Measurements from ENCODE around the gene SRSF12.

Gene SRSF12

DNA sequence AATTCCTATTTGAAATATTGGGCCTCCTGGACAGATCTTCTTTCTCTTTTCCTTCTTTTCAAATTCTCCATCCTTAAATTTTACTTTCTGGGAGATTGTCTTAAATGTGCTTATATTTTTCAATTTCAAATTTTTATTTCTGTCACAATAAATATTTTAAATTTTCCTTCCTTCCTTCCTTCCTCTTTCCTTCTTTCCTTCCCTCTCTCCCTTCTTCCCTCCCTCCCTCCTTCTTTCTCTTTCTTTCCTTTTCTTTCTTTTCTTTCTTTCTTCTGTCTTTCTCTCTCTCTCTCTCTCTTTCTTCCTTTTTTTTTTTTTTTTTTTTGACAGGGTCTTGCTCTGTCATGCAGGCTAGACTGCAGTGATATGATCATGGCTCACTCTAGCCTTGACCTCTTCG, 54.0 kb downstream of the SRSF12 start:
- DNase-seq (ENCODE audit: low read depth) = no peak
- TF ChIP-seq, protein P1, sequence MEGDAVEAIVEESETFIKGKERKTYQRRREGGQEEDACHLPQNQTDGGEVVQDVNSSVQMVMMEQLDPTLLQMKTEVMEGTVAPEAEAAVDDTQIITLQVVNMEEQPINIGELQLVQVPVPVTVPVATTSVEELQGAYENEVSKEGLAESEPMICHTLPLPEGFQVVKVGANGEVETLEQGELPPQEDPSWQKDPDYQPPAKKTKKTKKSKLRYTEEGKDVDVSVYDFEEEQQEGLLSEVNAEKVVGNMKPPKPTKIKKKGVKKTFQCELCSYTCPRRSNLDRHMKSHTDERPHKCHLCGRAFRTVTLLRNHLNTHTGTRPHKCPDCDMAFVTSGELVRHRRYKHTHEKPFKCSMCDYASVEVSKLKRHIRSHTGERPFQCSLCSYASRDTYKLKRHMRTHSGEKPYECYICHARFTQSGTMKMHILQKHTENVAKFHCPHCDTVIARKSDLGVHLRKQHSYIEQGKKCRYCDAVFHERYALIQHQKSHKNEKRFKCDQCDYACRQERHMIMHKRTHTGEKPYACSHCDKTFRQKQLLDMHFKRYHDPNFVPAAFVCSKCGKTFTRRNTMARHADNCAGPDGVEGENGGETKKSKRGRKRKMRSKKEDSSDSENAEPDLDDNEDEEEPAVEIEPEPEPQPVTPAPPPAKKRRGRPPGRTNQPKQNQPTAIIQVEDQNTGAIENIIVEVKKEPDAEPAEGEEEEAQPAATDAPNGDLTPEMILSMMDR (IDR thresholded peaks at IDR 0.05; ENCODE audit: low read depth, low read length, missing control alignments) = no peak
- in situ Hi-C loops (cut with HindIII; ENCODE audit: low sequenced_read_pairs) = no loop called here
- H3K4me3 ChIP-seq (ENCODE audit: low read depth, low read length) = no peak overlapping the region

DNA sequence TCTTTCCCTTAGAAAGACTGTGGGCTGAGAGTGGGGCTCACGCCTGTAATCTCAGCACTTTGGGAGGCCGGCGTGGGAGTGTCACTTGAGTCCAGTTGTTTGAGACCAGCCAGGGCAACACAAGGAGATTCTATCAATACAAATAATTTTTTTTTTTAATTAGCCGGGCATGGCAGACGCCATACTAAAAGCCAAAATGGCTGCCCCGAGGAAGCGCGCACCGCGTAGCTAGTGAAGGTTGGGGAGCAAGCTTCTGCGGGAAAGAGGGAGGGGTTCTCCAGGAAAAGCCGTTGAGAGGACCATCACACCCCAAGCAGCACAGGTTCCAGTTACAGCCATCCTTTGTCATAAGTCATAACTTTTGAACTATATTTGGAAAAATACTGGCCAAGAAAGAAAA, 58.6 kb downstream of the SRSF12 start:
- no peak for DNase-seq (ENCODE audit: low read depth)
- TF ChIP-seq, protein P1 (IDR thresholded peaks at IDR 0.05; ENCODE audit: low read depth, low read length, missing control alignments) = no peak
- H3K4me3 ChIP-seq (ENCODE audit: low read depth, low read length) = no peak overlapping the region
- in situ Hi-C loops (cut with HindIII; ENCODE audit: low sequenced_read_pairs) = no loop called here

DNA sequence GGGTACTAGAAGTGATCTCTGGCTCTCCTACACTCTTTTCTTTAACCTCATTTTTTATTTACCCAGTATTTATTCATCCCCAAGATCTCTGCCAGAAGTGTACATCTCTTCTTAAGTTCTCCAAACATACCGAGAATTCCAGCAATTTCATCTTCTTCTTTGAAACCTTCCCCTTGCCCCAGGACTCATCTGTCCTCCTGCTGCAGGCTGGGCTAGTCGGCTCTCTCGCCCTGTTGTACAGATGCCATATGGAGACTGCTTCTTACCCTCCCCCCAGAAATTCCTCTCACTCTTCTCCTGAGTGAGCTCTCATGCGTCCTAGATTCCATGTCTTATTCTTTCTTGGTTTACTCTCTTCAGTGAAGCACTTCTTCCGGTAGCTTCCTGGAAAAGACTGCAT, 59.2 kb downstream of the SRSF12 start:
- TF ChIP-seq, protein P1 (IDR thresholded peaks at IDR 0.05; ENCODE audit: low read depth, low read length, missing control alignments) = no peak
- in situ Hi-C loops (cut with HindIII; ENCODE audit: low sequenced_read_pairs) = no loop called here
- H3K4me3 ChIP-seq (ENCODE audit: low read depth, low read length) = no peak overlapping the region
- no peak for DNase-seq (ENCODE audit: low read depth)

DNA sequence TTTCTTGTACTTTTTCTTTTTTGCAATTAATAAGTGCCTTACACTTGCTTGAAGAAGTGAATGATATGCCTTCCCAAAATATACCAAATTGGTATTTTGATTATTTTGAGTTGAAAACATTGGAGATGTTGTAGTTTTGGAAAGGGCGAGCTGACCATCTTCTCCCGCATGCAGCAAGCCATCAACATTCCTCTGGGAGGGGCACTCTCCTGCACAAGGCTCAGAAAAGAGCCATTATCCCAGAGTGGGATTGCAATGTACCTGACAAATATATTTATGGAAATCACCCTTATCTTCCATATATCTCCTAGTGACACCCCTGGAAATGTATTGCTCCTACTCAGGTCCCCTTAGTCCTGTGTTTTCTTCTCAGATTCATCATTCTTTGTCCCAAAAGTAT, 60.1 kb downstream of the SRSF12 start:
- DNase-seq (ENCODE audit: low read depth) = no peak
- H3K4me3 ChIP-seq (ENCODE audit: low read depth, low read length) = no peak overlapping the region
- TF ChIP-seq, protein P1 (IDR thresholded peaks at IDR 0.05; ENCODE audit: low read depth, low read length, missing control alignments) = no peak
- in situ Hi-C loops (cut with HindIII; ENCODE audit: low sequenced_read_pairs) = no loop called here

DNA sequence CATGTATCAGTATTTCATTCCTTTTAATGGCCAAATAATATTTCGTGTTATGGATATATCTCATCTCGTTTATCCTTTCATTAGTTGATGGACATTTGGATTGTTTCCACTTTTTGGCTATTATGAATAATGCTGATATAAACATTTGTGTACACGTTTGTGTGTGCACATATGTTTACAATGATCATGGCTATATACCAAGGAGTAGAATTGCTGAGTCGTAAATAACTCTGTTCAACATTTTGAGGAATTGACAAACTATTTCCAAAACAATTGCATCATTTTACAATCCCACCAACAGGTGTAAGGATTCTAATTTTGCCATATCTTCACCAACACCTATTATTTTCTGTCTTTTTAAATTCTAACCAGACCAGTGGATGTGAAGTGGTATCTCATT, 63.7 kb downstream of the SRSF12 start:
- TF ChIP-seq, protein P1 (IDR thresholded peaks at IDR 0.05; ENCODE audit: low read depth, low read length, missing control alignments) = no peak
- in situ Hi-C loops (cut with HindIII; ENCODE audit: low sequenced_read_pairs) = no loop called here
- no peak for DNase-seq (ENCODE audit: low read depth)
- no peak overlapping the region for H3K4me3 ChIP-seq (ENCODE audit: low read depth, low read length)

DNA sequence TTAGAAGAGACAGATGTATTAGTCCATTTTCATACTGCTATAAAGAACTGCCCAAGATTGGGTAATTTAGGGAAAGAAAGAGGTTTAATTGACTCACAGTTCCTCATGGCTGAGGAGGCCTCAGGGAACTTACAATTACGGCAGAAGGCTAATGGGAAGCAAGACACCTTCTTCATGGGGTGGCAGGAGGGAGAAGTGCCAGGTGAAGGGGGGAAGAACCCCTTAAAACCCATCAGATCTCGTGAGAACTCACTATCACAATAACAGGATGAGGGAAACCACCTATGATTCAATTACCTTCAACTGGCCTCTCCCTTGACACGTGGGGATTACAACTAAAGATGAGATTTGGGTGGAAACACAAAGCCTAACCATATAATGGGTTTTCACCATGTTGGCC, 66.2 kb downstream of the SRSF12 start:
- in situ Hi-C loops (cut with HindIII; ENCODE audit: low sequenced_read_pairs) = no loop called here
- no peak overlapping the region for H3K4me3 ChIP-seq (ENCODE audit: low read depth, low read length)
- DNase-seq (ENCODE audit: low read depth) = no peak
- TF ChIP-seq, protein P1 (IDR thresholded peaks at IDR 0.05; ENCODE audit: low read depth, low read length, missing control alignments) = no peak

DNA sequence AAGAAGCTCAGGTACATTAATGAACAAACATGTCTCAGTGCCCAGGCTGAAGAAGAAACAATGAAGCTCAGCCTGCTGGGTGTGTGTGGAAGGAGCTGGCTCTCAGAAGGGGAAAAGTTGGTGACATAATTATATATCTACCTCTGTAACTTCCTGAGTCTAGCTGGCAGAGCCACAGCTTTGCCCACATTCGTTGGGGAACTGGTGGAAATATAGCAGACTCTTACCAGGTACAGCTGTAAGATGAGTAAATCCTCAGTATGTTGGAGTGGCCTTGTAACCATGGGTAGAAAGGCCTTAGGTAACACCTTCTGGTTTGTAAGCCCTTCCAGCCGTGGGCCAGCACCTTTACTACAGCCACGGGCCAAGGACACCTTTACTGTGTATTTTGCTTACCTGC, 67.2 kb downstream of the SRSF12 start:
- TF ChIP-seq, protein P1 (IDR thresholded peaks at IDR 0.05; ENCODE audit: low read depth, low read length, missing control alignments) = no peak
- no peak overlapping the region for H3K4me3 ChIP-seq (ENCODE audit: low read depth, low read length)
- DNase-seq (ENCODE audit: low read depth) = no peak
- in situ Hi-C loops (cut with HindIII; ENCODE audit: low sequenced_read_pairs) = no loop called here

Data from astrocyte of the cerebellum (primary cell).